Upper lobe of right lung (tissue), 1 donor: ENCODE measurements around the gene FILIP1L. TPM values are rescaled to one million over a fixed set of nuclear protein-coding genes. Genes with fewer than 3 reads are reported as not detected.

Source experiments
- ATAC-seq: fragments of 200-7000 bp; cut with Tn5 transposase; one replicate; pipeline ENCODE4 v1.9.1; 2020; ENCODE audit warnings: mild to moderate bottlenecking, moderate library complexity
- DNase-seq: peaks from one replicate; pipeline ENCODE4 v3.0.0-alpha.2; 2020
- H3K27ac ChIP-seq: fragments of 200-600 bp; one replicate; pipeline ENCODE4 v1.8.0; 2022
- H3K27me3 ChIP-seq: fragments of 200-600 bp; one replicate; pipeline ENCODE4 v1.8.0; 2022; ENCODE audit warnings: mild to moderate bottlenecking
- H3K36me3 ChIP-seq: fragments of 200-600 bp; one replicate; pipeline ENCODE4 v1.8.0; 2022
- H3K4me1 ChIP-seq: fragments of 200-600 bp; one replicate; pipeline ENCODE4 v1.8.0; 2022
- H3K4me3 ChIP-seq: fragments of 200-600 bp; one replicate; pipeline ENCODE4 v1.8.0; 2022; ENCODE audit warnings: mild to moderate bottlenecking
- H3K9me3 ChIP-seq: fragments of 200-600 bp; one replicate; pipeline ENCODE4 v1.8.0; 2022
- intact Hi-C: fragments of 100-400 bp; cut with DNase I; formaldehyde crosslinking; loops from one replicate; pipeline ENCODE4 v1.11.0; 2022
- microRNA-seq: library from miRNA; unstranded; fragments of <30 nt; microRNA quantifications from one replicate; pipeline ENCODE4 v1.2.0, GENCODE V29; 2020; ENCODE audit warnings: borderline microRNAs expressed
- total RNA-seq: library from RNA; stranded (reverse); fragmentation: NEBNext Ultra II Directional; extraction: Animal tissue kit (Norgen Biotek cat#: 25700); gene quantifications from one replicate; pipeline ENCODE4 v1.2.1, GENCODE V29; 2021
- TF ChIP-seq, protein P1 (sequence below): fragments of 200-600 bp; IDR thresholded peaks from one replicate; pipeline ENCODE4 v1.8.0; 2022; ENCODE audit warnings: antibody characterized with exemption
- donor health status: DM: no; HTN: yes; CAD: no; lungs with severe emphysema.

Gene FILIP1L
- total RNA-seq, 1 donor from 2014 or later = 43.2 TPM

DNA sequence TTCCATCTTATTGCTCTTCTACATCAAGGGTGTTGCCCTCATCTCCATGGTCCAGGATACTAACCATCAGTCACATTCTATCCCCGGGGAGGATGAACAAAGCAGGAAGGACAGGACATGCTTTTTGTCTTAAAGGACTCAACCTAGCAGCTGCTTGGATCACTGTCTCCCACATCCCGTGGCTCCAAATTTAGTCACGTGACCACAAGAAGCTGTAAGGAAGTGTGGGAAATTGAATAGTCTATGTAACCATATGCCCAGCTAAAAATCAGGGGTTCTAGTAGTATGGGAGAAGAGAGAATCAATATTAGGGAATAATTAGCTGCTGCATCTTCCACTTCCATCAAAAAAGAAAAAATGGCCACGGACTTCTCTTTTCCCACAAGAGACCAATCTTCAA lies 314.9 kb downstream of the FILIP1L start:
- Histone ChIP-seq H3K9me3 (no peaks in the 10 kb centered on the region), H3K27me3 (no peaks in the 10 kb centered on the region), H3K36me3 (no peaks in the 10 kb centered on the region), H3K4me1 (no peaks in the 10 kb centered on the region), H3K27ac (no peak overlapping the region), H3K4me3 (no peak overlapping the region)
- DNase-seq (no peak), ATAC-seq (no peak)
- TF ChIP-seq, protein P1, sequence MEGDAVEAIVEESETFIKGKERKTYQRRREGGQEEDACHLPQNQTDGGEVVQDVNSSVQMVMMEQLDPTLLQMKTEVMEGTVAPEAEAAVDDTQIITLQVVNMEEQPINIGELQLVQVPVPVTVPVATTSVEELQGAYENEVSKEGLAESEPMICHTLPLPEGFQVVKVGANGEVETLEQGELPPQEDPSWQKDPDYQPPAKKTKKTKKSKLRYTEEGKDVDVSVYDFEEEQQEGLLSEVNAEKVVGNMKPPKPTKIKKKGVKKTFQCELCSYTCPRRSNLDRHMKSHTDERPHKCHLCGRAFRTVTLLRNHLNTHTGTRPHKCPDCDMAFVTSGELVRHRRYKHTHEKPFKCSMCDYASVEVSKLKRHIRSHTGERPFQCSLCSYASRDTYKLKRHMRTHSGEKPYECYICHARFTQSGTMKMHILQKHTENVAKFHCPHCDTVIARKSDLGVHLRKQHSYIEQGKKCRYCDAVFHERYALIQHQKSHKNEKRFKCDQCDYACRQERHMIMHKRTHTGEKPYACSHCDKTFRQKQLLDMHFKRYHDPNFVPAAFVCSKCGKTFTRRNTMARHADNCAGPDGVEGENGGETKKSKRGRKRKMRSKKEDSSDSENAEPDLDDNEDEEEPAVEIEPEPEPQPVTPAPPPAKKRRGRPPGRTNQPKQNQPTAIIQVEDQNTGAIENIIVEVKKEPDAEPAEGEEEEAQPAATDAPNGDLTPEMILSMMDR = no peak
- intact Hi-C loops = no loop called here

DNA sequence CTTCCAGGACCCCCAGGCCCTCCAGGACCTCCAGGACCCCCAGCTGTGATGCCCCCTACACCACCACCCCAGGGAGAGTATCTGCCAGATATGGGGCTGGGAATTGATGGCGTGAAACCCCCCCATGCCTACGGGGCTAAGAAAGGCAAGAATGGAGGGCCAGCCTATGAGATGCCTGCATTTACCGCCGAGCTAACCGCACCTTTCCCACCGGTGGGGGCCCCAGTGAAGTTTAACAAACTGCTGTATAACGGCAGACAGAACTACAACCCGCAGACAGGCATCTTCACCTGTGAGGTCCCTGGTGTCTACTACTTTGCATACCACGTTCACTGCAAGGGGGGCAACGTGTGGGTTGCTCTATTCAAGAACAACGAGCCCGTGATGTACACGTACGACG lies 318.7 kb downstream of the FILIP1L start:
- intact Hi-C loops = no loop called here
- no peak overlapping the region for H3K4me3 ChIP-seq
- ATAC-seq = peak; percentile 9

DNA sequence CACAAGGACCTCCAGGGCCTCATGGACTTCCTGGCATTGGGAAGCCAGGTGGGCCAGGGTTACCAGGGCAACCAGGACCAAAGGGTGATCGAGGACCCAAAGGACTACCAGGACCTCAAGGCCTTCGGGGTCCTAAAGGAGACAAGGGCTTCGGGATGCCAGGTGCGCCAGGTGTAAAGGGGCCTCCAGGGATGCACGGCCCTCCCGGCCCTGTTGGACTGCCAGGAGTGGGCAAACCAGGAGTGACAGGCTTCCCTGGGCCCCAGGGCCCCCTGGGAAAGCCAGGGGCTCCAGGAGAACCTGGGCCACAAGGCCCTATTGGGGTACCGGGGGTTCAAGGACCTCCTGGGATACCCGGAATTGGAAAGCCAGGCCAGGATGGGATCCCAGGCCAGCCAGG lies 319.8 kb downstream of the FILIP1L start:
- H3K4me1 ChIP-seq = no peaks in the 10 kb centered on the region
- intact Hi-C loops = no loop called here
- no peaks in the 10 kb centered on the region for H3K9me3 ChIP-seq
- TF ChIP-seq, protein P1 = no peak
- DNase-seq (no peak), ATAC-seq (peak; percentile 13)
- H3K27me3 ChIP-seq = no peaks in the 10 kb centered on the region
- H3K36me3 ChIP-seq = no peaks in the 10 kb centered on the region
- no peak overlapping the region for H3K4me3 ChIP-seq
- H3K27ac ChIP-seq = no peak overlapping the region

More for the DNA sequence above, 318.7 kb downstream of the FILIP1L start:
- Histone ChIP-seq H3K9me3 (no peaks in the 10 kb centered on the region), H3K4me1 (no peaks in the 10 kb centered on the region), H3K27ac (no peak overlapping the region), H3K36me3 (no peaks in the 10 kb centered on the region), H3K27me3 (no peaks in the 10 kb centered on the region)
- DNase-seq = no peak
- TF ChIP-seq, protein P1 = no peak

DNA sequence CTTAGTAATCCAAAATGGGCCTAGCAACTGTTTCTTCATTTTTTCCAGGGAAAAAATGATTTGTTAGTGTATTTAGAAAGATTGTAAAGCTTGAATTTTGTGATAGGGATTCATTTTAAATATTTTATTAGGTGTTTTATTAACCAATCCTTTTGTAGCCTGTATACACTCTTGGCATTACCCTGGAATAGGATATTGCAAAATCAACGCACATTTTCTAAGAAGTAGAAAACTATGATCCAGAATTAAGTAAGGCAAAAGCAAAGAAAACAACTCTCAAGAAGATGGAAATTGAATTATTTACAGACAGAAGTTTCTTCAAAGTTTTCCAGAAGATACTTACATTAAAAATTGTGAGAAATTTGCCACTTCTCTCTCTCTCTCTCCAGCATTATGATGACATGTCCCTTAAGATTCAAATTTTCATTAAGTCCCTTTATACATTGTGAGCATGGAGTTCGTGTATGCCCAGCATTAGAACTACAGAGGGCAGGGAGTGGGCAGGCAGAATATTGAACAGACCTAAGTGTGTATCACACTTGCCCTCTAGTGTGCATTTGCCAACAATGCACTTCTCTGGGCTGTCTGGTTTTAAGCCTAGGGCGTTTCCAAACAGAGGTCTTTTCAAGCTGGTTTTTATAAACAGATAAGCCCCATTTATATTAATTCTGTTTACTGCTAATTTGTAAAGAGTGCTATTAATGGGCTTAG lies 325.1 kb downstream of the FILIP1L start:
- no peaks in the 10 kb centered on the region for H3K36me3 ChIP-seq
- ATAC-seq = peak; percentile 91
- no peaks in the 10 kb centered on the region for H3K27me3 ChIP-seq
- no peak overlapping the region for H3K27ac ChIP-seq
- intact Hi-C loops = no loop called here
- H3K4me1 ChIP-seq = no peaks in the 10 kb centered on the region
- TF ChIP-seq, protein P1 = peak; percentile 62
- DNase-seq = no peak
- H3K9me3 ChIP-seq = no peaks in the 10 kb centered on the region
- H3K4me3 ChIP-seq = no peak overlapping the region

Small RNA genes within 50 kb of the gene (microRNA-seq; reads per million reads assigned to microRNA genes)
- not detected for gene MIR3921

Other genes starting within 250 kb of the FILIP1L start
- gene TBC1D23, start 146.5 kb upstream of the FILIP1L start, total RNA-seq = 47.4 TPM
- 31.1 TPM for gene NIT2, start 220.3 kb upstream of the FILIP1L start, total RNA-seq